HCT116 (cell line): Measurements from ENCODE around the gene HOMER3. TPM values are rescaled to one million over a fixed set of nuclear protein-coding genes. Genes with fewer than 3 reads are reported as not detected.

ENCODE experiments used
- ATAC-seq: fragments of 200-7000 bp; cut with Tn5 transposase; 2 replicates; pipeline ENCODE4 v1.9.1; 2020; ENCODE audit warnings: mild to moderate bottlenecking, moderate library complexity
- BruUV-seq: library from RNA; stranded (reverse); fragments of 400-500 nt; replicated peaks from 2 replicates; lab custom pipeline; 2021; lab: Mats Ljungman, UMichigan
- CTCF ChIA-PET: fragments of 300-600 bp; sonication (Branson Sonifier 250); formaldehyde crosslinking; loops from one replicate; lab custom pipeline; 2021; ENCODE audit warnings: antibody characterized with exemption; lab: Charles Lee
- POLR2A ChIA-PET: fragments of 300-600, 350-600 bp; sonication (Branson Sonifier 250); formaldehyde crosslinking; loops from one replicate; lab custom pipeline; 2021; ENCODE audit warnings: antibody characterized with exemption; lab: Charles Lee
- RAD21 ChIA-PET, 2 experiments: fragments of 300-600 bp; sonication (Branson Sonifier 250); formaldehyde crosslinking; loops; one replicate each; lab custom pipeline; 2023; ENCODE audit warnings: low total read pairs in 2 of 2; ENCODE audit not compliant: uncharacterized antibody in 2 of 2, unreplicated experiment in 2 of 2, low non-redundant PET in 1 of 2; lab: Charles Lee
- DNase-seq: peaks from one replicate; pipeline ENCODE4 v3.0.0-alpha.2; 2010; ENCODE audit warnings: low read depth, low spot score
- H2AFZ ChIP-seq: fragments of 200-600 bp; shearing (Covaris generic), sonication (generic); 2 replicates; pipeline ENCODE4 v1.6.1; 2017; ENCODE audit warnings: low read depth, mixed run types, mixed read lengths, antibody characterized with exemption, low read length; ENCODE audit not compliant: poor library complexity, severe bottlenecking
- H3K27ac ChIP-seq: 2 replicates; pipeline ENCODE4 v1.5.1; 2012; ENCODE audit warnings: low read depth, low read length
- H3K27me3 ChIP-seq: fragments of 200-600 bp; sonication (generic); 2 replicates; pipeline ENCODE4 v1.6.1; 2016; ENCODE audit warnings: mixed run types, low read length, mixed read lengths; ENCODE audit not compliant: insufficient read depth
- H3K36me3 ChIP-seq, 2 experiments: fragments of 200-500 bp in 1 of 2; fragments of 200-600 bp in 1 of 2; sonication (Bioruptor generic) in 1 of 2; sonication (generic) in 1 of 2; 2 replicates each; pipeline versions ENCODE4 v1.5.1 to v1.6.1; 2014 to 2016; ENCODE audit warnings: low read length in 2 of 2, inconsistent platforms in 1 of 2, mixed read lengths in 1 of 2, mixed run types in 1 of 2; ENCODE audit not compliant: insufficient read depth in 2 of 2, control insufficient read depth in 1 of 2
- H3K4me1 ChIP-seq, 2 experiments: fragments of 200-600 bp in 1 of 2; sonication (generic) in 1 of 2; 2 replicates each; pipeline versions ENCODE4 v1.5.1 to v1.6.1; 2012 to 2017; ENCODE audit warnings: low read length in 2 of 2, inconsistent platforms in 1 of 2, mild to moderate bottlenecking in 1 of 2, mixed read lengths in 1 of 2, mixed run types in 1 of 2, moderate library complexity in 1 of 2; ENCODE audit not compliant: insufficient read depth in 2 of 2, control insufficient read depth in 1 of 2
- H3K4me2 ChIP-seq: fragments of 200-600 bp; sonication (generic); 2 replicates; pipeline ENCODE4 v1.6.1; 2017; ENCODE audit warnings: mixed run types, low read length, mixed read lengths
- H3K4me3 ChIP-seq, 2 experiments: fragments of 200-600 bp in 1 of 2; sonication (generic) in 1 of 2; replicated peaks in 1 of 2; 2 replicates each; pipeline ENCODE4 v1.5.1; 2011 to 2016; ENCODE audit warnings: low read length in 2 of 2, control low read depth in 1 of 2, low read depth in 1 of 2, mild to moderate bottlenecking in 1 of 2, mixed read lengths in 1 of 2, mixed run types in 1 of 2
- H3K79me2 ChIP-seq: fragments of 200-600 bp; sonication (generic); 2 replicates; pipeline ENCODE4 v1.6.1; 2017; ENCODE audit warnings: mild to moderate bottlenecking, mixed run types, low read length, moderate library complexity, mixed read lengths; ENCODE audit not compliant: insufficient read depth
- H3K9ac ChIP-seq: fragments of 200-600 bp; sonication (generic); 2 replicates; pipeline ENCODE4 v1.6.1; 2016; ENCODE audit warnings: low read length, mixed read lengths
- H3K9me2 ChIP-seq: fragments of 200-600 bp; sonication (generic), shearing (Covaris generic); 2 replicates; pipeline ENCODE4 v1.6.1; 2017; ENCODE audit warnings: mixed run types, mild to moderate bottlenecking, moderate library complexity; ENCODE audit not compliant: insufficient read depth
- H3K9me3 ChIP-seq, 2 experiments: fragments of 200-500 bp in 1 of 2; fragments of 200-600 bp in 1 of 2; sonication (Bioruptor generic) in 1 of 2; sonication (generic) in 1 of 2; 2 replicates each; pipeline ENCODE4 v1.6.1; 2014 to 2017; ENCODE audit warnings: low read length in 2 of 2, mixed read lengths in 2 of 2, inconsistent platforms in 1 of 2, low read depth in 1 of 2, mild to moderate bottlenecking in 1 of 2, mixed run types in 1 of 2, moderate library complexity in 1 of 2; ENCODE audit not compliant: control insufficient read depth in 1 of 2, insufficient read depth in 1 of 2
- H4K20me1 ChIP-seq: fragments of 200-600 bp; sonication (generic), shearing (Covaris generic); 2 replicates; pipeline ENCODE4 v1.6.1; 2017; ENCODE audit warnings: mixed run types, mild to moderate bottlenecking, moderate library complexity; ENCODE audit not compliant: insufficient read depth
- CBX3 ChIP-seq: IDR thresholded peaks from 2 replicates; pipeline ENCODE4 v1.6.1; 2012; ENCODE audit warnings: low read depth
- EGR1 ChIP-seq: IDR thresholded peaks from 2 replicates; pipeline ENCODE4 v1.6.1; 2012; ENCODE audit warnings: low read depth
- POLR2AphosphoS5 ChIP-seq: IDR thresholded peaks from 2 replicates; pipeline ENCODE4 v1.6.1; 2011; ENCODE audit warnings: mild to moderate bottlenecking, low read depth, low read length, moderate library complexity
- SIN3A ChIP-seq: IDR thresholded peaks from 2 replicates; pipeline ENCODE4 v1.6.1; 2012; ENCODE audit warnings: low read depth
- ZFX ChIP-seq: fragments of 450-650 bp; IDR thresholded peaks from 2 replicates; pipeline ENCODE4 v1.6.1; 2017
- intact Hi-C: fragments of 100-400 bp; cut with micrococcal nuclease; formaldehyde crosslinking; loops from 2 replicates; pipeline ENCODE4 v1.10.0; 2022
- total RNA-seq: library from RNA; stranded (reverse); gene quantifications from one replicate; pipeline ENCODE4 v1.2.1, GENCODE V29; 2021; ENCODE audit not compliant: unreplicated experiment
- TF ChIP-seq, protein P1 (sequence below): IDR thresholded peaks from 2 replicates; pipeline ENCODE4 v1.6.1; 2011; ENCODE audit warnings: mild to moderate bottlenecking, low read length, moderate library complexity; ENCODE audit not compliant: insufficient replicate concordance; ENCODE audit errors: extremely low read depth
- TF ChIP-seq, protein P2 (sequence below): IDR thresholded peaks from 2 replicates; pipeline ENCODE4 v1.6.1; 2012; ENCODE audit warnings: low read depth

The HOMER3 gene
- total RNA-seq, 1 experiment from 2014 or later: 45.2 TPM

DNA sequence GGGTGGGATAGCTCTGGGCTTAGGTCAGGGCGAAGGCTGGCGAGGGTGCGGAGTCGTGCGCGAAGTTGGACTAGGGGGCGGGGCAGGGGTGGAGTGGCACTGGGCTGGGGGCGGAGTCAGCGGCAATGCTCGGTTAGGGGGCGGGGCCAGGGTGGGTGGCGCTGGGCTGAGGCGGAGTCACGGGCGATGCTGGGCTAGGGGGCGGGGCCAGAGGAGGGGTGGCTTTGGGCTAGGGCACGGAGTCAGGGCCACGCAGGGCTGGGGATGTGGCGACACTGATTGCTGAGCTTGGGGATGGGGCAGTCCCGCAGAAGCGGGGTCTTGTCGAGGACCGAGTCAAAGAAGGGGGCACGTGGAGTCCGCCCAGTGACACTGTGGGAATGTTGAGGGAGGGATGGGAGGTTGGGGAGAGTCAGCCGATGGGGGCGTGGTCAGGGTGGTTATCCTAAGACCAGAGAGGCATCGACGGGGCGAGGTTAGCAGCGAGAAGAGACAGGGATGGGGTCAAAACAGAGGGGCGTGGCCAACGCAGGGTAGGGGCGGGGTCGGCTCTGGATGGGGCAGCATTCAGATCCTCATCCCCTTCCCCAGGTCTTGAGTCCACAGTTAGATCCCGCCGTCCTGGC is 8.7 kb downstream of the HOMER3 start:
- intact Hi-C loops: no loop called here
- no peaks in the 10 kb centered on the region for H3K27me3 ChIP-seq
- H3K4me2 ChIP-seq: peak overlapping the region; percentile 74
- ChIA-PET CTCF (no interaction called here), RAD21 (no interaction called here), POLR2A (no interaction called here)
- peak; percentile 24; the same call in 1 of the 2 replicates for TF ChIP-seq POLR2AphosphoS5
- TF ChIP-seq, protein P1, sequence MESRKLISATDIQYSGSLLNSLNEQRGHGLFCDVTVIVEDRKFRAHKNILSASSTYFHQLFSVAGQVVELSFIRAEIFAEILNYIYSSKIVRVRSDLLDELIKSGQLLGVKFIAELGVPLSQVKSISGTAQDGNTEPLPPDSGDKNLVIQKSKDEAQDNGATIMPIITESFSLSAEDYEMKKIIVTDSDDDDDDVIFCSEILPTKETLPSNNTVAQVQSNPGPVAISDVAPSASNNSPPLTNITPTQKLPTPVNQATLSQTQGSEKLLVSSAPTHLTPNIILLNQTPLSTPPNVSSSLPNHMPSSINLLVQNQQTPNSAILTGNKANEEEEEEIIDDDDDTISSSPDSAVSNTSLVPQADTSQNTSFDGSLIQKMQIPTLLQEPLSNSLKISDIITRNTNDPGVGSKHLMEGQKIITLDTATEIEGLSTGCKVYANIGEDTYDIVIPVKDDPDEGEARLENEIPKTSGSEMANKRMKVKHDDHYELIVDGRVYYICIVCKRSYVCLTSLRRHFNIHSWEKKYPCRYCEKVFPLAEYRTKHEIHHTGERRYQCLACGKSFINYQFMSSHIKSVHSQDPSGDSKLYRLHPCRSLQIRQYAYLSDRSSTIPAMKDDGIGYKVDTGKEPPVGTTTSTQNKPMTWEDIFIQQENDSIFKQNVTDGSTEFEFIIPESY: no peak
- TF ChIP-seq CBX3: no peak
- peaks cover 6 to 15% of the 10 kb centered on the region in 2 experiments; a peak in 3 of 4 replicates for H3K4me1 ChIP-seq
- H4K20me1 ChIP-seq: no peaks in the 10 kb centered on the region
- BruUV-seq: no TSS peak
- no peaks in the 10 kb centered on the region for H3K9me2 ChIP-seq
- H3K36me3 ChIP-seq: peaks cover 12 to 21% of the 10 kb centered on the region in 2 experiments; a peak in 3 of 4 replicates
- H3K9ac ChIP-seq: no peak overlapping the region
- H3K79me2 ChIP-seq: no peaks in the 10 kb centered on the region
- DNase-seq: peak; percentile 58
- H2AFZ ChIP-seq: no peak overlapping the region
- peak; percentile 91 for ATAC-seq
- peak overlapping the region in 1 of 2 experiments; percentile 18; a peak in 1 of 4 replicates for H3K4me3 ChIP-seq
- H3K9me3 ChIP-seq: no peaks in the 10 kb centered on the region
- peak overlapping the region; percentile 39; the same call in 1 of the 2 replicates for H3K27ac ChIP-seq

DNA sequence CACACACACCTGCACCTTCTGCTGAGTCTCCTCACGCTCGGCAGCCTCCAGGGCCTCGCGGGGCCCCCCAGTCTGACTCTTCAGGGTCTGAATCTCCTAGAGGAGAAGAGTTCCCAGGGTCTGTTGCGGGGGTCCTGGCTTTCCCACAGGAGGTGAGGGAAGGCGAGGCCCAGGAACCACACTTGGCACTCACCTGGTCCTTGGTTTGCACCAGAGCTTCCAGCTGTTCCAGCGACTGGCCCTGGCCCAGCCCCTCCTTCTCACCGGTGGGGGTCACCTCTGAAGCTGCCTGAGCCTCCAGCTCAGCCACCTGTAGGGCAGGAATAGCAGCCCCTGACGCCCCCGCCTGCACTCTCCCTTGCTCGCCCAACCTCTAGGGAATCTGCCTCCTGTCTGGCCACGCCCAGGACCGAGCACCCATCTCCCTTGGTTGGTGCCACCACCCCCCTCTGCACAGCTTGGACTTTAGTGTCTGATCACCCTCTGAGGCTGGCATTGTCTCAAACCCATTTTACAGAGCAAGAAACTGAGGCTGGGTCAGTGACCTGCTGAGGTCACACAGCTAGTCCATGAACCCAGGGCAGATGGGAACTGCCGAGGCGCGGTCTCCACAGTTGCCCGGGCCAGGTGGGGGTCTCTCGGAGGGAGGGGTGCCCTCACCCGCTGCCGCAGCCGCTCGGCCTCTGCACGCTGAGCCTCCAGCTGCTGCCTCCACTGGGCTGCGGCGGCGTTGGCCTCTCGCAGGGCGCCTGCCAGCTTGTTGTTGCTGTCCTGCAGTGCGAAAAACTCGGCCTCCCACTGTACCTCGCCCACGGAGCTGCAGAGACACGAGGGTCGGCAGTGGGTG is 9.5 kb downstream of the HOMER3 start:
- TF ChIP-seq SIN3A: no peak
- TF ChIP-seq, protein P2, sequence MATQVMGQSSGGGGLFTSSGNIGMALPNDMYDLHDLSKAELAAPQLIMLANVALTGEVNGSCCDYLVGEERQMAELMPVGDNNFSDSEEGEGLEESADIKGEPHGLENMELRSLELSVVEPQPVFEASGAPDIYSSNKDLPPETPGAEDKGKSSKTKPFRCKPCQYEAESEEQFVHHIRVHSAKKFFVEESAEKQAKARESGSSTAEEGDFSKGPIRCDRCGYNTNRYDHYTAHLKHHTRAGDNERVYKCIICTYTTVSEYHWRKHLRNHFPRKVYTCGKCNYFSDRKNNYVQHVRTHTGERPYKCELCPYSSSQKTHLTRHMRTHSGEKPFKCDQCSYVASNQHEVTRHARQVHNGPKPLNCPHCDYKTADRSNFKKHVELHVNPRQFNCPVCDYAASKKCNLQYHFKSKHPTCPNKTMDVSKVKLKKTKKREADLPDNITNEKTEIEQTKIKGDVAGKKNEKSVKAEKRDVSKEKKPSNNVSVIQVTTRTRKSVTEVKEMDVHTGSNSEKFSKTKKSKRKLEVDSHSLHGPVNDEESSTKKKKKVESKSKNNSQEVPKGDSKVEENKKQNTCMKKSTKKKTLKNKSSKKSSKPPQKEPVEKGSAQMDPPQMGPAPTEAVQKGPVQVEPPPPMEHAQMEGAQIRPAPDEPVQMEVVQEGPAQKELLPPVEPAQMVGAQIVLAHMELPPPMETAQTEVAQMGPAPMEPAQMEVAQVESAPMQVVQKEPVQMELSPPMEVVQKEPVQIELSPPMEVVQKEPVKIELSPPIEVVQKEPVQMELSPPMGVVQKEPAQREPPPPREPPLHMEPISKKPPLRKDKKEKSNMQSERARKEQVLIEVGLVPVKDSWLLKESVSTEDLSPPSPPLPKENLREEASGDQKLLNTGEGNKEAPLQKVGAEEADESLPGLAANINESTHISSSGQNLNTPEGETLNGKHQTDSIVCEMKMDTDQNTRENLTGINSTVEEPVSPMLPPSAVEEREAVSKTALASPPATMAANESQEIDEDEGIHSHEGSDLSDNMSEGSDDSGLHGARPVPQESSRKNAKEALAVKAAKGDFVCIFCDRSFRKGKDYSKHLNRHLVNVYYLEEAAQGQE: no peak
- no peak for TF ChIP-seq ZFX
- TF ChIP-seq EGR1: no peak
- peaks cover 14 to 25% of the 10 kb centered on the region in 2 experiments; a peak in 3 of 4 replicates for H3K36me3 ChIP-seq
- peak overlapping the region; percentile 26; the same call in 1 of the 2 replicates for H3K27ac ChIP-seq
- no peaks in the 10 kb centered on the region for H3K9me3 ChIP-seq
- H3K79me2 ChIP-seq: no peaks in the 10 kb centered on the region
- no peaks in the 10 kb centered on the region for H4K20me1 ChIP-seq
- H3K9ac ChIP-seq: no peak overlapping the region
- intact Hi-C loops: no loop called here
- no peaks in the 10 kb centered on the region for H3K9me2 ChIP-seq
- H3K27me3 ChIP-seq: no peaks in the 10 kb centered on the region
- H3K4me3 ChIP-seq: no peak overlapping the region
- ChIA-PET CTCF (no interaction called here), RAD21 (no interaction called here), POLR2A (no interaction called here)
- no peak for ATAC-seq
- BruUV-seq: no TSS peak
- H3K4me2 ChIP-seq: peak overlapping the region; percentile 17; the same call in 1 of the 2 replicates
- peaks cover 6 to 15% of the 10 kb centered on the region in 2 experiments; a peak in 3 of 4 replicates for H3K4me1 ChIP-seq
- H2AFZ ChIP-seq: no peak overlapping the region
- DNase-seq: no peak
